Body of pancreas (tissue), 4 donors: ENCODE results near the gene CYB561A3.

Experiments used
- POLR2A ChIP-seq, 3 donors: fragments of 450-650 bp; IDR thresholded peaks; one replicate each; pipeline ENCODE4 v1.6.1; 2016; ENCODE audit warnings: antibody characterized with exemption in 3 of 3, mild to moderate bottlenecking in 2 of 3
- TF ChIP-seq, protein P1 (sequence below), 7 experiments: fragments of 450-650 bp in 4 of 7; fragments of 200-600 bp in 3 of 7; sonication (generic) in 3 of 7; IDR thresholded peaks; one replicate each; pipeline ENCODE4 v1.5.1; 2016 to 2019; ENCODE audit warnings: antibody characterized with exemption in 7 of 7

DNA sequence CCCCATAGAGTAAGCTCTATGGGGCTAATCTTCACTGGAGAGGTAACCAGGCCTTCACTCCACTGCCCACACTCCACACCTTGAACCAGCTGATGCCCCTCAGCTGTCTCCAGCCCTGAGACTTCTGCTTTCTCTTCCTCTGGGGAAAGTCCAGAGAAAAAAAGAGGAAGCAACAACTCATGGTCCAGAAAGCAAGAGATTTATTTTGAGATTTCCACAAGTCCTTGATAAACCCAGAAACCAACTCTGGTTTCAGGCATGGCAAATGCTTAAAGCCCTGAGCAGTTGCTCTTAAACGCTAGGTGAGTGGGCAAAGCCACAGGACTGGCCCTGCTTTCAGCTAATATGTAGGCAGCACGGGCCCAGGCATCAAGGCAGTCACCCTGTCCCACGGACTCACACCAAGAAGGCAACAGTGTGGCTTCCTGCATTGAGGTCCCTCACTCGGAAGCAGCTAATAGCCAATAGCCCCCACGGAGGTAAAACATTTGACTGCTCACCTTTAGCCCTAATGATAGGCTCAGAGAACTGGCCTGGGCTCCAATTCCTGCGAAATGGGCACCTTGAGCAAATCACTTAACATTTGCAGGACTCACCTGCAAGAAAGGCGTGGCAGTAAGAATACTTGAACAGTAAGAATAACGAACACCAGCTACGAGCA lies 4.3 kb downstream of the CYB561A3 start:
- TF ChIP-seq, protein P1, sequence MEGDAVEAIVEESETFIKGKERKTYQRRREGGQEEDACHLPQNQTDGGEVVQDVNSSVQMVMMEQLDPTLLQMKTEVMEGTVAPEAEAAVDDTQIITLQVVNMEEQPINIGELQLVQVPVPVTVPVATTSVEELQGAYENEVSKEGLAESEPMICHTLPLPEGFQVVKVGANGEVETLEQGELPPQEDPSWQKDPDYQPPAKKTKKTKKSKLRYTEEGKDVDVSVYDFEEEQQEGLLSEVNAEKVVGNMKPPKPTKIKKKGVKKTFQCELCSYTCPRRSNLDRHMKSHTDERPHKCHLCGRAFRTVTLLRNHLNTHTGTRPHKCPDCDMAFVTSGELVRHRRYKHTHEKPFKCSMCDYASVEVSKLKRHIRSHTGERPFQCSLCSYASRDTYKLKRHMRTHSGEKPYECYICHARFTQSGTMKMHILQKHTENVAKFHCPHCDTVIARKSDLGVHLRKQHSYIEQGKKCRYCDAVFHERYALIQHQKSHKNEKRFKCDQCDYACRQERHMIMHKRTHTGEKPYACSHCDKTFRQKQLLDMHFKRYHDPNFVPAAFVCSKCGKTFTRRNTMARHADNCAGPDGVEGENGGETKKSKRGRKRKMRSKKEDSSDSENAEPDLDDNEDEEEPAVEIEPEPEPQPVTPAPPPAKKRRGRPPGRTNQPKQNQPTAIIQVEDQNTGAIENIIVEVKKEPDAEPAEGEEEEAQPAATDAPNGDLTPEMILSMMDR (IDR thresholded peaks at IDR 0.05), result no peak
- no peak for TF ChIP-seq POLR2A (IDR thresholded peaks at IDR 0.05)
